ENCODE measurements around the gene EHMT1. TPM values are rescaled to one million over a fixed set of nuclear protein-coding genes. Genes with fewer than 3 reads are reported as not detected.

Gene EHMT1
- total and polyA plus RNA-seq, 2 of the 13 experiments (the other 11 are each of a cell fraction or from before 2014, with no cell fraction given), result 23.0 to 27.1 TPM

- TF ChIP-seq ZFX (CRISPR knock-in tag; IDR thresholded peaks at IDR 0.05; ENCODE audit: low read depth) (0 out of 2 replicates have a peak, but pooled peaks have one; percentile 21), ASH2L (IDR thresholded peaks at IDR 0.05; ENCODE audit: insufficient read length, low read depth, low read length) (no peak), TRIM22 (IDR thresholded peaks at IDR 0.05) (no peak), AKAP8 (CRISPR knock-in tag; IDR thresholded peaks at IDR 0.05) (no peak), MEIS1 (CRISPR knock-in tag; IDR thresholded peaks at IDR 0.05; ENCODE audit: borderline replicate concordance) (no peak), UBTF (CRISPR knock-in tag; IDR thresholded peaks at IDR 0.05) (peak; percentile 53; the same call in 1 of the 2 replicates), NFKB2 (CRISPR knock-in tag; IDR thresholded peaks at IDR 0.05; ENCODE audit: borderline replicate concordance) (no peak), ZNF530 (CRISPR knock-in tag; IDR thresholded peaks at IDR 0.05; ENCODE audit: low read depth) (no peak), ETV6 (CRISPR knock-in tag; conservative IDR thresholded peaks at IDR 0.05) (no peak), ZNF256 (CRISPR knock-in tag; conservative IDR thresholded peaks at IDR 0.05) (no peak), ATRX (CRISPR knock-in tag; IDR thresholded peaks at IDR 0.05; ENCODE audit: borderline replicate concordance) (no peak)
- TF ChIP-seq, protein P1, sequence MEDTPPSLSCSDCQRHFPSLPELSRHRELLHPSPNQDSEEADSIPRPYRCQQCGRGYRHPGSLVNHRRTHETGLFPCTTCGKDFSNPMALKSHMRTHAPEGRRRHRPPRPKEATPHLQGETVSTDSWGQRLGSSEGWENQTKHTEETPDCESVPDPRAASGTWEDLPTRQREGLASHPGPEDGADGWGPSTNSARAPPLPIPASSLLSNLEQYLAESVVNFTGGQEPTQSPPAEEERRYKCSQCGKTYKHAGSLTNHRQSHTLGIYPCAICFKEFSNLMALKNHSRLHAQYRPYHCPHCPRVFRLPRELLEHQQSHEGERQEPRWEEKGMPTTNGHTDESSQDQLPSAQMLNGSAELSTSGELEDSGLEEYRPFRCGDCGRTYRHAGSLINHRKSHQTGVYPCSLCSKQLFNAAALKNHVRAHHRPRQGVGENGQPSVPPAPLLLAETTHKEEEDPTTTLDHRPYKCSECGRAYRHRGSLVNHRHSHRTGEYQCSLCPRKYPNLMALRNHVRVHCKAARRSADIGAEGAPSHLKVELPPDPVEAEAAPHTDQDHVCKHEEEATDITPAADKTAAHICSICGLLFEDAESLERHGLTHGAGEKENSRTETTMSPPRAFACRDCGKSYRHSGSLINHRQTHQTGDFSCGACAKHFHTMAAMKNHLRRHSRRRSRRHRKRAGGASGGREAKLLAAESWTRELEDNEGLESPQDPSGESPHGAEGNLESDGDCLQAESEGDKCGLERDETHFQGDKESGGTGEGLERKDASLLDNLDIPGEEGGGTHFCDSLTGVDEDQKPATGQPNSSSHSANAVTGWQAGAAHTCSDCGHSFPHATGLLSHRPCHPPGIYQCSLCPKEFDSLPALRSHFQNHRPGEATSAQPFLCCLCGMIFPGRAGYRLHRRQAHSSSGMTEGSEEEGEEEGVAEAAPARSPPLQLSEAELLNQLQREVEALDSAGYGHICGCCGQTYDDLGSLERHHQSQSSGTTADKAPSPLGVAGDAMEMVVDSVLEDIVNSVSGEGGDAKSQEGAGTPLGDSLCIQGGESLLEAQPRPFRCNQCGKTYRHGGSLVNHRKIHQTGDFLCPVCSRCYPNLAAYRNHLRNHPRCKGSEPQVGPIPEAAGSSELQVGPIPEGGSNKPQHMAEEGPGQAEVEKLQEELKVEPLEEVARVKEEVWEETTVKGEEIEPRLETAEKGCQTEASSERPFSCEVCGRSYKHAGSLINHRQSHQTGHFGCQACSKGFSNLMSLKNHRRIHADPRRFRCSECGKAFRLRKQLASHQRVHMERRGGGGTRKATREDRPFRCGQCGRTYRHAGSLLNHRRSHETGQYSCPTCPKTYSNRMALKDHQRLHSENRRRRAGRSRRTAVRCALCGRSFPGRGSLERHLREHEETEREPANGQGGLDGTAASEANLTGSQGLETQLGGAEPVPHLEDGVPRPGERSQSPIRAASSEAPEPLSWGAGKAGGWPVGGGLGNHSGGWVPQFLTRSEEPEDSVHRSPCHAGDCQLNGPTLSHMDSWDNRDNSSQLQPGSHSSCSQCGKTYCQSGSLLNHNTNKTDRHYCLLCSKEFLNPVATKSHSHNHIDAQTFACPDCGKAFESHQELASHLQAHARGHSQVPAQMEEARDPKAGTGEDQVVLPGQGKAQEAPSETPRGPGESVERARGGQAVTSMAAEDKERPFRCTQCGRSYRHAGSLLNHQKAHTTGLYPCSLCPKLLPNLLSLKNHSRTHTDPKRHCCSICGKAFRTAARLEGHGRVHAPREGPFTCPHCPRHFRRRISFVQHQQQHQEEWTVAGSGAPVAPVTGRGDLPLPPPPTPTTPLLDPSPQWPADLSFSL (CRISPR knock-in tag; IDR thresholded peaks at IDR 0.05), result no peak
- TF ChIP-seq, protein P2, sequence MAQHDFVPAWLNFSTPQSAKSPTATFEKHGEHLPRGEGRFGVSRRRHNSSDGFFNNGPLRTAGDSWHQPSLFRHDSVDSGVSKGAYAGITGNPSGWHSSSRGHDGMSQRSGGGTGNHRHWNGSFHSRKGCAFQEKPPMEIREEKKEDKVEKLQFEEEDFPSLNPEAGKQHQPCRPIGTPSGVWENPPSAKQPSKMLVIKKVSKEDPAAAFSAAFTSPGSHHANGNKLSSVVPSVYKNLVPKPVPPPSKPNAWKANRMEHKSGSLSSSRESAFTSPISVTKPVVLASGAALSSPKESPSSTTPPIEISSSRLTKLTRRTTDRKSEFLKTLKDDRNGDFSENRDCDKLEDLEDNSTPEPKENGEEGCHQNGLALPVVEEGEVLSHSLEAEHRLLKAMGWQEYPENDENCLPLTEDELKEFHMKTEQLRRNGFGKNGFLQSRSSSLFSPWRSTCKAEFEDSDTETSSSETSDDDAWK (CRISPR knock-in tag; IDR thresholded peaks at IDR 0.05), result no peak
- TF ChIP-seq, protein P3, sequence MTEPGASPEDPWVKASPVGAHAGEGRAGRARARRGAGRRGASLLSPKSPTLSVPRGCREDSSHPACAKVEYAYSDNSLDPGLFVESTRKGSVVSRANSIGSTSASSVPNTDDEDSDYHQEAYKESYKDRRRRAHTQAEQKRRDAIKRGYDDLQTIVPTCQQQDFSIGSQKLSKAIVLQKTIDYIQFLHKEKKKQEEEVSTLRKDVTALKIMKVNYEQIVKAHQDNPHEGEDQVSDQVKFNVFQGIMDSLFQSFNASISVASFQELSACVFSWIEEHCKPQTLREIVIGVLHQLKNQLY (CRISPR knock-in tag; IDR thresholded peaks at IDR 0.05), result 0 out of 2 replicates have a peak, but pooled peaks have one; percentile 60
- TF ChIP-seq, protein P4, sequence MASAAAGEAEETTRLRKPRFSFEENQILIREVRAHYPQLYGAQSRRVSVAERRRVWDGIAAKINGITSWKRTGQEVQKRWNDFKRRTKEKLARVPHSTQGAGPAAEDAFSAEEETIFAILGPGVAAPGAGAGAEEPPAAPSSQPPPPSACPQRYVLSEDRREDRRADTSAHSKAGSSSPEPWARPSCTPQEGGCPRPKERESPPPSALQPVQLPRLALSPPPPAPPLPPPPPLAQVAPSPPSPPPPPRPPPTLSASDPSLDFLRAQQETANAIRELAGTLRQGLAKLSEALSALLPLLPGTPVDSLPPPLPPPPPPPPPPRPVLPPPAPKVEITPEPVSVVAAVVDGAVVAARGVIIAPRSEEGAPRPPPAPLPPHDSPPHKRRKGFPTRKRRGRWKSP (CRISPR knock-in tag; IDR thresholded peaks at IDR 0.05), result no peak
These were observed 166.9 kb downstream of the EHMT1 start (continued) for GRCh38 chr9:137785704-137786161.

Measured in HepG2 (cell line).